NAMALWA (cell line): ENCODE data around the gene MYCBP.
A peak's percentile ranks its signal among the peaks of the same experiment; 100 is the strongest.
"Not testable (repeated sequence)": the region's sequence is repeated elsewhere in the genome, so short reads cannot be mapped to it uniquely, and the experiment has no call there.

Experiments used
- DNase-seq: peaks from one replicate; pipeline ENCODE4 v3.0.0-alpha.2; 2015; ENCODE audit warnings: low spot score

Gene MYCBP, protein sequence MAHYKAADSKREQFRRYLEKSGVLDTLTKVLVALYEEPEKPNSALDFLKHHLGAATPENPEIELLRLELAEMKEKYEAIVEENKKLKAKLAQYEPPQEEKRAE

DNA sequence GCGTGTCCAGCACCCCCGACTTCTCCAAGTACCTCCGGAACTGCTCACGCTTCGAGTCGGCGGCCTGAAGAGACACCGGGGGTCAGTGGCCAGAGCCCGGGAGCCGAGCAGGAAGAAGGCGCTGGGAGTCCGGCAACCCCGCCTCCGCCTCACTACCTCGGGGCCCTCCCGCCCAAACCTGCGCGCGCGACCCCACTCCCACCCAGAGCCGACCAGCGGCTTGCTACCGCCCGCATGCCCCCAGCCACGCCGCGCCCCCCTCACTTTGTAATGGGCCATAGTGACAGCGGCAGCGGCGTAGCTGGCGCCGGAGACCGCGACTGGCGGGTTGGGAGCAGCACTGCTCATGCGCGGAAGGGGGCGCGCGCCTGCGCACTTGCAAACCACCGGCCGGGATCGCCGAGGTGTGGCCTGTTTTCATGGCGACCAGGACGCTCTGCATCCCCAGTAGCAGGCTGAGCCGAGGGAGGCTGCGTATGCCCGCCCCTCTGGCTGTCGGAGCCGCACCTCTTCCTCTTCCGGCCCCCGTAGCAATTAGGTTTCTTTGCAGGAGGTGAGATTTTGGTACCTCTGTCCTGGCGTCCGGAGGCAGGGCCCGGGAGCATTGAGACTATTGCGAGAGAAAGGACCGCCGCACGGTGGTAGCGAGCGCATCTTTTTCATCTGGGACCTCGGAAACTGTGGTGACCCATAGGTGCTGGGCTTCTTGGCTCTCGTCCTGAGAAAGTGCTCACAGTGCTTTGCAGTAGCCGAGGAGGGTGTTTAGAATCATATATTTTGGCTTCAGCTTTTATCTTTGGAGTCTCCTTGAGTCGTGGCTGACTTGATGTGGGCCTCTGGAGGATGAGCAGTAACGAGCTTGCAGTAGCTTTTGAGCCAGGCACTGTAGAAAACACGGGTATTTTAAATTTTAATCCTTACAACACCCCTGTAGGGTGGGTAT lies at the start of gene MYCBP:
TSS of gene MYCBP (minus strand) at position 322 of the 943 bp plus-strand sequence. CDS start at position 279, 43 bp downstream.
- DNase-seq, result peak; percentile 97

DNA sequence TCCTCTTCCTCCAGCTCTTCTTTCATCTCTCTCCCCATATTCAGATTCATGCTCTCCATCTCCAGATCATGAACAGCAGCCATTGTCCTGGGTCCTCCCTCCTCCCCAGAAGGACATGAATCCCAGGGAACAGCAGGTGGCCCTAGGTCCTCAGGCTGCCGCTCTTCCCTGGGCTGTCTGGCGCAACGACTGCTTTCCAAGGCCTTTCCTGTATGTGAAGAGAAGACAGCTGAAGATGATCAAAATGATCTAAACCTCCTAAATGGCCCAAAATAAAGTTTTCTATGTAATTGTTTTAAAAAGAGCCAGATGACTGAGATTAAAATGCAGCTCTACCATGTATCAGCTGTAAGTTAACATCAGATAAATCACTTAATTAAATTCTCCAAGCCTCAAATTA lies 46.0 kb upstream of the MYCBP start:
- no peak for DNase-seq

DNA sequence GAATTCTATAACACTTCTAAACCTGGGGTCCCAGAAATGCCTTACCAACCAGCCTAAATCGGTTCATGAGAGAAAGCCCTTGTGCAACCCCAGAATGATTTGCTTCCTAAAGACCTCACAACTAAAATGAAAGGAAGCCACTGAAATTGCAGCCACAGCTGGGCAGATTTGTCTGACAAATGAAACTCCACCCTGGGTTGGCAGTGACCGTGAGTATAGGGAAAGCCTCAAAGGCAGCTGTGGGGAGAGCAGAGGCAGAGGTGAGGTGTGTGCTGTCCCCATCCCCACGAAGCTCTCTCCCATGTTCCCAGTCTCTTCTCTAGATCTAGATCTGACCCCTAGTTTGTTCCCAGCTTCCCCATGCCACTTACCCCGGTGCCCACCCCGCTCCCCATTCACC lies 45.4 kb upstream of the MYCBP start:
- no peak for DNase-seq

DNA sequence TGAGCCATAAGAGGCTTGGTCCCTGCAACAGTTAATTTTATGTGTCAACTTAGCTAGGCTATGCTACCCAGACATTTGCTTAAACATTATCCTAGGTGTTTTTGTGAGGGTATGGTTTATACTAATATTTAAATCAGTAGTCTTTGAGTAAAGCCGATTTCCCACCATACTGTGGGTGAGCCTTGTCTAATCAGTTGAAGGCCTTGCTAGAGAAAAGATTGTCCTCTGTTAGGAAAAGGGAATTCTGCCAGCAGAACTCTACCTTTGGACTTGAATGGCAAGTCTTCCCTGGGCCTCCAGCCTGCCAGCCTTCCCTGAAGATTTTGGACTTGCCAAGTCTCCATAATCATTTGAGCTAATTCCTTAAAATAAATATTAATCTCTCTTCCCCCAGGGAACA lies 44.6 kb upstream of the MYCBP start:
- DNase-seq, result no peak

DNA sequence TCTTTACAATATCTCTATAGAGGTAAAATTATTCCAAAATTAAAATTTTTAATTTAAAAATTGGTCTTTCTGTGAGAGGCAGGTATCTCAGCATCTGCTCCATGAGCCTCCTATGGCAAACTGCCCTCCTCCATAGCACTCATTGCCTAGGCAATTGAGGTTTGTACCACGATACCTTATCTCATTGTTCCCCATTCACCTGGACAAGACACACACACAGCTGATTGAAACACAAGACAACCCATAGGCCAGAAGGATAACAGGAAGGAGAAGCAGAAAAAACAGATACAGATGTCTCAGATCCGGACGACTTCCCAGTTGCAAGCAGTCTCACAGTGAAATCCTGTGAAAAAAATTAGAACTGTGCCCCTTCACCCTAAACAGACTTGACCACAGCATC lies 44.2 kb upstream of the MYCBP start:
- no peak for DNase-seq

DNA sequence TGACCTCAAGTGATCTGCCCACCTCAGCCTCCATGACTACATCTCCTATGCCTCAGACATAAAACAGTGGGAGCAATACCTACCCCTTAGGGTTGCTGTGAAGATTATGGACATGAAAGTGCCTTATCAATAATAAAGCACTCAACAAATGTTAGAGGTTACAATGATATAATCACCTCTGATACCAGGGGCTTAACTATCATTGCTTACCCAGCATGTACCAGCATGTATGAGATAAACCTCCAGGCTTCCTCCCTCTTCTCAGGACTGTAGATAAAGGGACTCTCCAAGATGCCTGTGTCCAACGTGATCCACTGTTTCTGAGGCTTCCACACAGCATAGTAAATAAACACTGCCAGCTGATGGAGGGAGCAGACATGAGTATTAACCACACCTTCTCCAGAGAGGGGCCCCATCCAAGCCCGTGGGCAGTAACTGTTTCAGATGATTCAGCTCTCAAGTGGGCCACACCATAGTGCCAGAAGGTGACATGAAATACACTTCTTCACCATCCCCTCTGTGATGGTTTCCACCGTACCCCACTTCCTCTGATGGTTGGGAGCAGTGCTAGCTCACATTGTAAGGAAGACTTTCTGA lies 42.3 kb upstream of the MYCBP start:
- no peak for DNase-seq

DNA sequence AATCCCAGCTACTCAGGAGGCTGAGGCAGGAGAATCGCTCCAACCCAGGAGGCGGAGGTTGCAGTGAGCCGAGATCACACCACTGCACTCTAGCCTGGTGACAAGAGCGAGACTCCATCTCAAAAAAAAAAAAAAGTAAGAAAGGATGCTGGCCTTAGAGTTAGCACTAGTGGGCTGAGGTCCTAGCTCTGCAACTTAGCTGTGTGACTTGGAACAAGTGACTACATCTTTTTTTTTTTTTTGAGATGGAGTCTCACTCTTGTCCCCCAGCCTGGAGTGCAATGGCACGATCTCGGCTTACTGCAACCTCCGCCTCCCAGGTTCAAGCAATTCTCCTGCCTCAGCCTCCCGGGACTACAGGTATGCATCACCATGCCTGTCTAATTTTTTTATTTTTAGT lies 41.8 kb upstream of the MYCBP start:
- not testable (repeated sequence) for DNase-seq

DNA sequence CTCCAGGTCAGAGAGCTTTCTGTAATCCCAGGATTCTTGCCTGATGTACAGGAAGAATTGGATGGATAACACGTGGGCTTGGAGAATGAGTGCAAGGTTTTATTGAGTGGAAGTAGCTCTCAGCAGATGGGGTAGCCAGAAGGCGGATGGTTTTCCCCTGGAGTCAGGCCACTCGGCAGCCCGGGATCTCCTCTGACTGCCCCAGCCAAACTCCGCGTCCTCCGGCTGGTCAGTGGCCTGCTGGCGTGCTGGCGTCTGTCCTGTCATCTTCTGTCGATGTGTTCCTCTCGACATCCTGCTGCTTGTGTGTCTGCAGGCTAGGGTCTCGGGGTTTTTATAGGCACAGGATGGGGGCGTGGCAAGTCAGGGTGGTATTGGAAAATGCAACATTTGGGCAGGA lies 35.7 kb upstream of the MYCBP start:
- no peak for DNase-seq

DNA sequence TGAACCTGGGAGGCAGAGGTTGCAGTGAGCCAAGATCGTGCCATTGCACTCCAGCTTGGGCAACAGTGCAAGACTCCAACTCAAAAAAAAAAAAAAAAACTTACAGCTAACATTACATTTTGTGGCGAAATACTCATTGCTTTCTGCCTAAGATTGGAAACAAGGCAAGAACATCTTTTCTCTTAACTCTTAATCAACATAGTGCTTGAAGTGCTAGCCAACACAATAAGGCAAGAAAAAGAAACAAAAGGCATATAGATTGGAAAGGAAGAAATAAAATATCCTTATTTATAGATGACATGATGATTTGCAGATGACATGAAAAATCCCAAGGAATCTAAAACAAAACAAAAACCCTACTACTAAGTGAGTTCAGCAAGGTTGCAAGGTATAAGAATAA lies 32.8 kb upstream of the MYCBP start:
- DNase-seq, result no peak

DNA sequence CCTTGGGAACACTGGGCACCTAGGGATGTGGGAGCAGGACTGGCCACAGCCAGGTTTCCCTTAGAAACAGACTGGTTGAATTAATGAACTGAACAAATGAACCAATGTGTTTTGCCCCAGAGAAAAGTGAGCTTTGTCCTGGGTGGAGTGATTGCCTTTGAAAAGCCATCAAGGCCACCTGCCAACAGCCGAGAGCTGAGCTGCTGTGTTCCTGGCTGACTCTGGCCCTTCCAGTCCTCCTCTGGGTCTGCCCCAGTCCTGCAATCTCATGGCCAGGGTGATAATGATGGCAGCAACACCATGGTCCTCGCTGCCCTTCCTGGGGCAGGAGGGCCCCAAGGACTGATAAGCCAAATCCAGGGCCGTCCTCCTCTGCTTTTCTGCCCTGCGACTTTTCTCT lies 26.4 kb upstream of the MYCBP start:
- DNase-seq, result no peak

DNA sequence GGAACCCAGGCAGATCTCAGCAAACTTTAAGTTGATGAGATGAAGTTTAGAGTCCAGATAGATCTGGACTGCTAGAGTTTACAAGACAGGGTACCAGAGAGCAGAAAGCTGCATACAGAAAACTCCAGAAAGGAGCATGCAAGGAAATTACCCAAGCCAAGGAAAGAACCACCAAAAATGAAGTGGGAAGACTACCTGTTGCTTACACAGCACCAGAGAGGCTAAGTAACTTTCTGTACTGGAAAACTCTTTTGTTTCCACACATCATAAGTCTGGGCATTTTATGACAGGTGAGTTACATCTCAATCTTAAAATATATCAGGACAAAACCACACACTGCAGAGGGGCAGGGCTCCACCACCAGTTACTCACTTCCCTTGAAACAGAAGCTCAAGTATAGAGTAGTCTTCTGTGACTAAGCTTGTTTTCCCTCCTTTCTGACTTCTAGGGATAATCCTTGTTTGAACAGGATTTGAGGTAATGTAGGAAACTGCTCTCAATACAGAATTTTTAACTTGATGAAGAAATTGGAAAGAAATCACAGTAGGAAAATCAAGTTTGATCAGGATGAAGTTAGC lies 25.6 kb upstream of the MYCBP start:
- no peak for DNase-seq

DNA sequence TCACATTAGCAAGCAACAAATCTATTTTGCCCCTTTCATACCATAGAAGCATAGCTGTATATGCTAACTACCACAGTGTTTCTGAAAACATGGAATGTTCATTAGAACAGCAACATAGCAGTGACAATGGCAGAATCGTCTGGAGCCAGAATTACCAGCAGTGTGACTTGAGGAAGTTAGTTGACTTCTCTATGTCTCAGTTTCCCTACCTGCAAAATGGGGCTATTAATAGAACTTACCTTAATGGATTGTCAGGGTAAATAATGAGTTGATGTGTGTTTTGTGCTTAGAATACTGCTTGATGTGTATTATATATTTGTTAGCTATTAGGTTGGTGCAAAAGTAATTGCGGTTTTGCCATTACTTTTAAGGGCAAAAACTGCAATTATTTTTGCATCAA lies 23.0 kb upstream of the MYCBP start:
- no peak for DNase-seq

DNA sequence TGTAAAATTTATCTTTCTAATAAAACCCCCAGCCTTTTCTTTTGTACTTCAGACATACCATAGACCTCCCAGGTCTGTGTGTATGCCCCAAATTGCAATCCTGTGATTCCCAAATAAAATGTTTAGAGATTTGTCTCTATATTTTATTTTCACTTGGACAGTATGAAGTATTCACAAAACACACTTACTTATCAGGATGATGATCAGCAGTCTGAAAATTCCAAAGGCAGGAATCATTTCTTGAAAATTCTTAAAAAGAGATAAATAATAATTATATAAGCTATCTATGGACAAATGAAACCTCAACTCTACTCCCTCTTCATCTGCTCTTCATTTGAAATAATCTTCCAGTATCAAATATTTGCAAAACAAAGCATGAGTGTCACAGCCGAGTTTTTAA lies 19.8 kb upstream of the MYCBP start:
- no peak for DNase-seq

DNA sequence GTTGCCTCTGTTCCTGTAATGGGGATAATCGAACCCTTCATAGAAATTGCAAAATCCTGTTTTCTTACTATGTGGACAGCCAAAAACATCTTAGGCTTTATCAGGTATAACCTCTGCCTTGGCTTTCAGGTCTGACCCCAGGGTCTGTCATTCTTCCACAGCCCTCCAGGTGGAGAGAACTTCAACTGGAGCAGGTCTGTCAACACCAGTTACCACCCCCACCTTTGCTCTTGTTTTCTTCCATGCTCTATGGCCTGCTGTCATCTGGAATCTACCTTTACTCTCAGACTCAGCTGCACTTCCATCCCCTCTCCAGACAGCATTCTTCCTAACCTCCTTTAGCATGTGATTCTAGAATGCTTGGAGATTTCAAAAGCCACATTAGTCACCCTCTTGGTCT lies 18.6 kb upstream of the MYCBP start:
- peak; percentile 32 for DNase-seq

DNA sequence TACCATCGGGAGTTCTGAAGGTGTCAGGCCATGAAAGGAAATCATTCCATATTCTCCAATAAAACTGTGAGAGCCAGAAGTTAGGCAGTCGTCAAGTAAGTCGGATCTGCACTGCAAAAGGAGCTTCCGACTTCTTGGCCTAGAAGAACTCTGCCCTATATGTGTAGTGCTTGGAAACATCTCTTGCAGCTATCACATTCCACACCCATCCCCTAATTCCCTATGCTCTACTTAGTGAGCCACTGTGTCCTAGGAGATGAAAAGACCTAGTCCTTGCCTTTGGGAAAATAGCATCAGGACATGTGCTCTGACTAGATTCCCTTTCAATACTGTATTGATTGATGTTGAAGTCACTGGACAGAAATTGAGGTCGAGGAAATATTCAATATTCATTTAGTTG lies 16.4 kb upstream of the MYCBP start:
- no peak for DNase-seq

DNA sequence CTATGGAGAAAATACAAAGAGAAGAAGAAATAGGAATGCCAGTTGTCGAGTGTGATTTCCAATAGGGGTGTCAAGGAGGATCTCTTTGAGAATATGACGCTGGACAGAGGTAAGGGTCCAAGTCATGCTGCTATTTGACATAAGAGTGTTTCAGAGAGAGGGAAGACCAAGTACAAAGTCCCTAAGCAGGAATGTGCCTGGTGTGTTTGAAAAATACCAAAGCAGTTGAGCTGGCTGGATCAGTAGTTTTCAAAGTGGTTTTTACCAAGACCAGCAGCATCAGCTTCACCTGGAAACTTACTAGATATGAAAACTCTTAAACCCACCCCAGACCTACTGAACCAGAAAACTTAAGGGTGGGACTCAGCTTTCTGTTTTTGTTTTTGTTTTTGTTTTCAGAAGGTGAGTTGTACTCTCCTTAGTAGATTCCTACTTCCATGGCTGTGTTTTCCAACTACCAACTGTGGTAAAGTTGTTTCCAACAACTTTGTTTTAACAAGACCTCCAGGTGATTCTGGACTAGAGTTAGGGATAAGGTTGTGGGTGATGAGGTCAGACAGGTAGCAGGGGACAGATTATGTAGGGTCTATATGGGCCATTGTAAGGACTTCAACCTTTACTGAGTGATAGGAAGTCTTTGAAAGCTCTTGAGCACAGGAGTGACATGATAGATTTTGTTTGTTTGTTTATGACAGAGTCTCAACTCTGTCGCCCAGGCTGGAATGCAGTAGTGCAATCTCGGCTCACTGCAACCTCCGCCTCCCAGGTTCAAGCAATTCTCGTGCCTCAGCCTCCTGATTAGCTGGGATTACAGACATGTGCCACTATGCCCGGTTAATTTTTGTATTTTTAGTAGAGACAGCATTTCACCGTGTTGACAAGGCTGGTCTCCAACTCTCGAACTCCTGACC lies 15.5 kb upstream of the MYCBP start:
- no peak for DNase-seq

DNA sequence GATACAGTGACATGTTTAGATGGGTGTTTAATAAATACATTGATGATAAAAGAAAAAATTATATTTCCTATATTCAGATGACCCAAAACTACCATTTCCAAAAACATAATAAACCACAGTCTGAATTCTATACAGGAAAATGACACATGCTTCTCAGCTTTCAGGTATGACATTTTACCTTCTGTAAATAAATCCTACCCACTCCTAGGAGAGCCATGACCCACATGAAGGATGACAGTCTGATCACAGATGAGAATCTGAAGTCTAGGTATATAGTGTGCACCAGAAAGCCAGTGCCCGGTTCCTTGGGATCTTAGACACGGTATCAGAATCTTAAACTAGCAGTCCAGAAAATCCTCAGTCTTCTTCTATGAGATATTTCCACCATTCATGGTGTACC lies 11.9 kb upstream of the MYCBP start:
- DNase-seq, result no peak

DNA sequence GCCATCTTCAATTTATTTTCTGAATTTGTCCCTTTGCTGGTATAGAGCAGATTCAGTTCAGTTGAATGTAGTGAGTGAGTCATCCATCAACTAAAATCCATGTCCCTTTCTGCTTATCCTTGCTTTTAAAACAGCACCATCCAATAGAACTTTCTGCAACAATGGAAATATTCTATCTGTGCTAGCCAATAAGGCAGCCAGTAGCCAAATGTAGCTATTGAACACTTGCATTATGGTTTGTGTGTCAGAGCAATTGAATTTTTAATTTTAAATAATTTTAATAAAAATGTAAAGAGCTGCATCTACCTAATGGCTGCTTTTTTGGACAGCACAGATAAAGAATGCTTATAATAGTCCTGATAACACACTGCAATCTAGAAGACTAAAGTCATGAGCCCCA lies 8.3 kb upstream of the MYCBP start, which contains the start of gene GJA9:
TSS of gene GJA9 (minus strand) at position 101 of the 400 bp plus-strand sequence. CDS start 5,489 bp downstream, outside the sequence.
- no peak for DNase-seq

DNA sequence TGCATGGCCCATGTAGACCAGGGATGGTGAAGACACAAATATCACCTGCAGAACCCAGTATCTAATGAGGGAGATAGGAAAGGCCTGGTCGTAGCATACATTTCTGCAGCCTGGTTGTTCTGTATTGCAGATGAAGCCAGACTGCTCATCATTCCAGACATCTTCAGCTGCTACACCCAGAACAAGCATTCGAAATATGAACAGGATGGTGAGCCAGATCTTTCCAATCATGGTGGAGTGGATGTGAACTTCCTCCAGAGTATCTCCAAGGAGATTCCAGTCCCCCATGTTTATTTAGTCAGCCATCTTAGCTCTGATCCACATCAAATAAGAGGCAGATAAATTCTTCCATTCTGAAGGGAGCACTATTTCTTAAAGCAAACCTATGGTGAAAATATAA lies 2.7 kb upstream of the MYCBP start:
- no peak for DNase-seq

DNA sequence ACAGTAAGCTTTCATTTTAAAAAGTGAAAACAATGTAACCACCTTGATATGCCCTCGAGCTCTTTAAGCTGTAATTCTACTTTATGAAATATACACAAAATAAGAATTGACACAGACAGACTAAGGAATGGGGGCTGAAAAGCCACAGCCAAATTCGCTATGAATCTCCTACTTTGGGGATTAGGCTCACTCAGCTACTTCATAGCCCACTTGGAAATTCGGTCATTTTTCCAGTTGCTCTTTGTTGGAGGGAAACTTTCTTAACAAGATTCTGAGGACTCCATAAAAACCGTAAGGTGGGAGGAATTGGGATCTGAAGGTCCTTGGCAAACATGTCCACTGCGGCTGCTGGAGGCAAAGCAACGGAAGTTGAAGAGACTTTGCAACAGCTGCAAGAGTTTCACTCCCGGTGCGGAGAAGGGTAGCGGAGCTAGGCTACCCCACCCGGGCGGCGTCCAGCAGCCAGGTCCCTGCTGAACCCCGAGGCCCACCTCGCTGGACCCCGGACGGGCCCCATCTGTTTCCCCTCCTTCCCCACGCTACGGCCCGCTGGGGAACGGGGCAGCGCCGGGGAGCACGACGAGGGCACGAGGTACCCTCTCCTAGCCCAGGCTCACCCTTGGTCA lies 634 bp downstream of the MYCBP start:
- peak; percentile 49 for DNase-seq

DNA sequence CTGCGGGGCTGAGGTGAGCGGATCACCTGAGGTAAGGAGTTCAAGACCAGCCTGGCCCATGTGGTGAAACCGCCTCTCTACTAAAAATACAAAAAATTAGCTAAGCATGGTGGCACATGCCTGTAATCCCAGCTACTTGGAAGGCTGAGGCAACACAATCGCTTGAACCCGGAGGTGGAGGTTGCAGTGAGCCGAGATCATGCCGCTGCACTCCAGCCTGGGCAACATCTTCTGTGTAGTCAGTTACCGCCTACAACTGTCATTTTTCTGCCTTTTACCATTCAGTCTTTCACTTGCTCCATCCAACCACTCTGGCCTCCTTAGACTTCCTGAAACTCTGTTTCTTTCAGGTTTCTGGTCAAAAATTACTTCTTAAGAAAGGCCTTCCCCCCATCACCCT lies 2.2 kb downstream of the MYCBP start:
- no peak for DNase-seq
